MM.1S (cell line): ENCODE measurements around the gene MACROD2.

Experiments used
- EZH2 ChIP-seq: fragments of 300-600 bp; sonication (generic); optimal IDR thresholded peaks from 2 replicates; pipeline ENCODE3; 2017; ENCODE audit warnings: low read depth, mild to moderate bottlenecking, antibody characterized with exemption, low read length, mixed read lengths
- EZH2phosphoT487 ChIP-seq: fragments of 300-600 bp; sonication (generic); IDR thresholded peaks from 2 replicates; pipeline ENCODE4 v1.6.1; 2018; ENCODE audit warnings: antibody characterized with exemption, low read length
- TF ChIP-seq, protein P1 (sequence below): fragments of 300-600 bp; sonication (generic); IDR thresholded peaks from 2 replicates; pipeline ENCODE4 v1.5.1; 2016; ENCODE audit warnings: antibody characterized with exemption, low read length, mixed read lengths

DNA sequence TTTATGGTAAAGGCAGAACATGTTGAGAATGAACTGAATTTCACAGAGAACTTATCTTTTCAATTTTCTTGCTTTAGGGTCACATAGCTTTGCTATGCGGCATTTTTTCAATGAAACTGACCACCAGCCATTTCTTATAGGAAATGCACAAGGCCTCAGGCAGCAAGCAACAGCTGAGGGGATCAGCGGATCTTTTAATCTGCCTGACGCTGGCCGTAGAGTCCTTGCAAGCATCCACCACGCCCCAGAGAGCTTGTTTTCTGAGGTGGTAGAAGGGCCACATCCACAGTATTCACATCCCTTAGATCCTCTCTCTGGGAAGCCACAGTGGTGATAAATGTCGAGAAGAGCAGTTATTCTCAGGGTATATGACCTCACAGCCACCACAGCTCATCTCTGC, 307.8 kb downstream of the MACROD2 start:
- TF ChIP-seq, protein P1, sequence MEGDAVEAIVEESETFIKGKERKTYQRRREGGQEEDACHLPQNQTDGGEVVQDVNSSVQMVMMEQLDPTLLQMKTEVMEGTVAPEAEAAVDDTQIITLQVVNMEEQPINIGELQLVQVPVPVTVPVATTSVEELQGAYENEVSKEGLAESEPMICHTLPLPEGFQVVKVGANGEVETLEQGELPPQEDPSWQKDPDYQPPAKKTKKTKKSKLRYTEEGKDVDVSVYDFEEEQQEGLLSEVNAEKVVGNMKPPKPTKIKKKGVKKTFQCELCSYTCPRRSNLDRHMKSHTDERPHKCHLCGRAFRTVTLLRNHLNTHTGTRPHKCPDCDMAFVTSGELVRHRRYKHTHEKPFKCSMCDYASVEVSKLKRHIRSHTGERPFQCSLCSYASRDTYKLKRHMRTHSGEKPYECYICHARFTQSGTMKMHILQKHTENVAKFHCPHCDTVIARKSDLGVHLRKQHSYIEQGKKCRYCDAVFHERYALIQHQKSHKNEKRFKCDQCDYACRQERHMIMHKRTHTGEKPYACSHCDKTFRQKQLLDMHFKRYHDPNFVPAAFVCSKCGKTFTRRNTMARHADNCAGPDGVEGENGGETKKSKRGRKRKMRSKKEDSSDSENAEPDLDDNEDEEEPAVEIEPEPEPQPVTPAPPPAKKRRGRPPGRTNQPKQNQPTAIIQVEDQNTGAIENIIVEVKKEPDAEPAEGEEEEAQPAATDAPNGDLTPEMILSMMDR, result no peak
- TF ChIP-seq EZH2phosphoT487, result no peak
- TF ChIP-seq EZH2, result no peak
